SJSA1 (cell line): Measurements from ENCODE around the gene SH2D3A. TPM values are rescaled to one million over a fixed set of nuclear protein-coding genes. Genes with fewer than 3 reads are reported as not detected.
"Not testable (repeated sequence)": the region's sequence is repeated elsewhere in the genome, so short reads cannot be mapped to it uniquely, and the experiment has no call there.

Experiments
- DNase-seq, 2 experiments: peaks; one replicate each; pipeline ENCODE4 v3.0.0-alpha.2; 2015 to 2020; ENCODE audit warnings: low spot score in 2 of 2, low read depth in 1 of 2
- H3K27ac ChIP-seq: fragments of 250-450 bp; sonication (Bioruptor Pico); 2 replicates; pipeline ENCODE4 v1.5.1; 2020; ENCODE audit warnings: mild to moderate bottlenecking, moderate library complexity
- H3K27me3 ChIP-seq: fragments of 250-450 bp; sonication (Bioruptor Pico); replicated peaks from 2 replicates; pipeline ENCODE4 v1.5.1; 2020; ENCODE audit warnings: mild to moderate bottlenecking, moderate library complexity
- H3K36me3 ChIP-seq: fragments of 250-450 bp; sonication (Bioruptor Pico); 2 replicates; pipeline ENCODE4 v1.5.1; 2020; ENCODE audit warnings: mild to moderate bottlenecking
- H3K4me1 ChIP-seq: fragments of 250-450 bp; sonication (Bioruptor Pico); replicated peaks from 2 replicates; pipeline ENCODE4 v1.6.1; 2021; ENCODE audit warnings: mild to moderate bottlenecking
- H3K4me3 ChIP-seq: fragments of 250-450 bp; sonication (Bioruptor Pico); 2 replicates; pipeline ENCODE4 v1.5.1; 2020; ENCODE audit warnings: mild to moderate bottlenecking
- H3K9me3 ChIP-seq: fragments of 250-450 bp; sonication (Bioruptor Pico); replicated peaks from 2 replicates; pipeline ENCODE4 v1.5.1; 2020; ENCODE audit warnings: mild to moderate bottlenecking
- total RNA-seq: library from RNA; depleted of rRNA; stranded (reverse); fragments of >200 nt; shearing (Covaris generic); gene quantifications from 2 replicates; pipeline ENCODE4 v1.2.3, GENCODE V29; 2014

The SH2D3A gene
- total RNA-seq, 1 experiment from 2014 or later = not detected

- Histone ChIP-seq H3K27me3 (peaks cover 9% of the 10 kb centered on the region; the same call in 1 of the 2 replicates), H3K27ac (no peak overlapping the region), H3K4me3 (no peak overlapping the region), H3K4me1 (no peaks in the 10 kb centered on the region), H3K36me3 (no peaks in the 10 kb centered on the region), H3K9me3 (0 out of 2 replicates have a peak, but pooled peaks cover 3% of the 10 kb centered on the region)
- DNase-seq = no peak
Observed at GRCh38 chr19:6712692-6713670, 54.3 kb downstream of the SH2D3A start.

DNA sequence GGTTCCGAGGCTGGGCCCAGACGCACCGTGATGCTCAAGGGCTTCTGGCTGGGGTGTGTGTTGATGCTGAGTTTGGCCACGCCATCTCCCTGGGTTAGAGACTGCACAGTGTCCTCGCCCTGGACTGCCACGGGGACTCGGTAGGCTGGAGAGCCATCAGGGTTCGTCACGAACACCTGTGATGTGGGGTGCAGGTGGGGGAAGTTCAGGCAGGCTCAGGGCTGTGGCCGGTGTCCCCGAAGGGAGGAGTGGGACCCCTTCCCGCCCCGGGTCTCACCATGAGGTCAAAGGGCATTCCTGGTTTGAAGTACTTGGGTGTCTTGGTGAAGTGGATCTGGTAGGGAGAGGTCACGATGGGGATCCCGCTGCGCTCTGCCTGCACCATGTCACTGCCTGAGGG lies 55.0 kb downstream of the SH2D3A start:
- DNase-seq = no peak
- Histone ChIP-seq H3K4me1 (no peaks in the 10 kb centered on the region), H3K36me3 (no peaks in the 10 kb centered on the region), H3K27me3 (peaks cover 9% of the 10 kb centered on the region; the same call in 1 of the 2 replicates), H3K9me3 (no peaks in the 10 kb centered on the region), H3K4me3 (no peak overlapping the region), H3K27ac (no peak overlapping the region)

DNA sequence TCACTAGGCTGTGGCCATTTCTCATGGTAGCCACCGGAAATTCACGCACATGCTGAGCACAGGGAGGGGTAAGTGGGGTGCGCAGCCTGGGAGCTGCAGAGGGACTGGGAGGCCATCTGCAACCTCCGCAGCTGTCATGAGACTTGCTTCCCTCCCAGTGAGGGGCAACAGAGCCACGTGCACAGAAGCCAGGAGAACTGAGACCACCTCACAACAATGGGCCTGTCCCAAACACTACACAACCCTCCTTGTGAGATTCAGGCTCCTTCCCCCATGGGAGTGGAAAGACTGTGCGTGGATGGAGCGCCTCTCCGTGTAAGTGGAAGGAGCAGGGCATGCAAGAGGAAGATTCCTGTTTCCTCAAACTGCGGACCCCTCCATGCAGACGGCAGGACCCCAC lies 55.6 kb downstream of the SH2D3A start:
- H3K9me3 ChIP-seq = no peaks in the 10 kb centered on the region
- no peak overlapping the region for H3K4me3 ChIP-seq
- peaks cover 9% of the 10 kb centered on the region; the same call in 1 of the 2 replicates for H3K27me3 ChIP-seq
- H3K4me1 ChIP-seq = no peaks in the 10 kb centered on the region
- H3K27ac ChIP-seq = no peak overlapping the region
- H3K36me3 ChIP-seq = no peaks in the 10 kb centered on the region
- DNase-seq = no peak

GRCh38 chr19:6711078-6711361 lies 56.2 kb downstream of the SH2D3A start:
- Histone ChIP-seq H3K27ac (no peak overlapping the region), H3K27me3 (peaks cover 9% of the 10 kb centered on the region; the same call in 1 of the 2 replicates), H3K4me1 (no peaks in the 10 kb centered on the region), H3K9me3 (no peaks in the 10 kb centered on the region), H3K36me3 (no peaks in the 10 kb centered on the region), H3K4me3 (no peak overlapping the region)
- DNase-seq = no peak

DNA sequence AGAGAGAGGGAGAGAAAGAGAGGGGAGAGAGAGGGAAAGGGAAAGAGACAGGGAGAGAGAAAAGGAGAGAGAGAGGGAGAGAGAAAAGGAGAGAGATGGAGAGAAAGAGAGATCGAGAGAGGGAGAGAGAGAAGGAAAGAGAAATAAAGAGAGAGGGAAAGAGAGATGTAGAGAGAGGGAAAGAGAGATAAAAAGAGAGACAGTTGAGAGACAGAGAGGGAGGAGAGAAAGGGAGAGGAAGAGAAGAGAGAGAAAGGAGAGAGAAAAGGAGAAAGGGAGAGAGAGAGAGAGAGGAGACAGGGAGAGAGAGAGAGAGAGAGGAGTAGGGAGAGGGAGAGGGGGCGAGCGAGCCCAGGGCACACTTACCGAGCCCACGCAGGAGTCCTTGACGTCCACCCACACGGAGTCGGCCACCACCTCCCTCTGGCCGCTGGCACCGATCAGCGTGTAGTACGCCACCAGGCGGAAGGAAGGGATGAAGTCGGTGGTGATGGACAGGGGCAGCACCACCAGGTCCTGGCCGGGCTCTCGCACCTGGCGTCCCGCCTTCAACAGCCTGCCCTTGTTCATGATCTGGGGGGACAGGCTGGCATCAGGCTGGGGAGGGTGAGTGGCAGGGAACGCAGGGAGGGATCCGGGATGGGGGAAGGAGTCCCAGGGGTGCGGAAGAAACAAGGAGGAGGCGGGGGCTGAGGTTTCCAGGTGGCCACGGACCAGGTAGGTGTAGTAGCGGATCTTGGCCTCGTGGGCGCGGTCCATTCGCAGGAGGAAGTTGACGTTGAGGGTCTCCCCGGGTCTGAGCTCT lies 56.8 kb downstream of the SH2D3A start:
- Histone ChIP-seq H3K27ac (no peak overlapping the region), H3K4me3 (no peak overlapping the region), H3K4me1 (no peaks in the 10 kb centered on the region), H3K9me3 (no peaks in the 10 kb centered on the region), H3K36me3 (no peaks in the 10 kb centered on the region), H3K27me3 (peaks cover 9% of the 10 kb centered on the region; the same call in 1 of the 2 replicates)
- DNase-seq = no peak

DNA sequence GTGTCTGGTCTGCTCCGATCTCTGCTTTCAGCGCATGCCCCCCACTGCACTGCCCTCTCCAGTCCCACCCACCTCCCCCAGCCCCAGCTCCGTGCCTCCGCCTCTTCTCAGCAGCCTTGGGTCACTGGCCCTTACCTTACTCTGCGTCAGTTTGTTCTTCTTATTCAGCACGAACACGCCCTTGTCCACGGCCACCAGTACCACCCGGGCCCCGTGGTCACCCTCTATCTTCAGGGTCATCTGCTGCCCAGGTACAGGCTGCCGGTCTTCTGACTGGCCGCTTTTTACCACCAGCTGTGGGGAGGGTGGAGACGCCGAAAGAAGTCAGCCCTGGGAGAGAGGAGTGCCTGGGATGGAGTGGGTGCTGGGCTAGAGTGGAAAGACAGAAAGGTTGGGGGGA lies 57.7 kb downstream of the SH2D3A start:
- Histone ChIP-seq H3K27me3 (peaks cover 9% of the 10 kb centered on the region; the same call in 1 of the 2 replicates), H3K4me1 (no peaks in the 10 kb centered on the region), H3K4me3 (no peak overlapping the region), H3K9me3 (no peaks in the 10 kb centered on the region), H3K36me3 (no peaks in the 10 kb centered on the region), H3K27ac (no peak overlapping the region)
- no peak for DNase-seq

DNA sequence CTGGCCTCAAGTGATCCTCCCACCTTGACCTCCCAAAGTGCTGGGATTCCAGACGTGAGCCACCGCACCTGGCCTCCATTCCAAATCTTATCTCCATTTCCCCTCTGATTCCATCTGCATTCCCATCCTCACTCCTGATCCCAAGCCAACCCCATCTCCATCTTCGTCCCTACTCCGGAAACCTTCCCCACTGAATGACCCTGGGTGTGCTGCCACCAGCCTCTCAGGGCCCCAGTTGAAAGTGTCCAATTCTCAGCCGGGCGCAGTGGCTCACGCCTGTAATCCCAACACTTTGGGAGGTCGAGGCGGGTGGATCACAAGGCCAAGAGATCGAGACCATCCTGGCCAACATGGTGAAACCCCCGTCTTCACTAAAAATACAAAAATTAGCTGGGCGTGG lies 58.3 kb downstream of the SH2D3A start:
- not testable (repeated sequence) for H3K27ac ChIP-seq, DNase-seq, H3K36me3 ChIP-seq, H3K4me3 ChIP-seq, H3K4me1 ChIP-seq, H3K9me3 ChIP-seq, H3K27me3 ChIP-seq

DNA sequence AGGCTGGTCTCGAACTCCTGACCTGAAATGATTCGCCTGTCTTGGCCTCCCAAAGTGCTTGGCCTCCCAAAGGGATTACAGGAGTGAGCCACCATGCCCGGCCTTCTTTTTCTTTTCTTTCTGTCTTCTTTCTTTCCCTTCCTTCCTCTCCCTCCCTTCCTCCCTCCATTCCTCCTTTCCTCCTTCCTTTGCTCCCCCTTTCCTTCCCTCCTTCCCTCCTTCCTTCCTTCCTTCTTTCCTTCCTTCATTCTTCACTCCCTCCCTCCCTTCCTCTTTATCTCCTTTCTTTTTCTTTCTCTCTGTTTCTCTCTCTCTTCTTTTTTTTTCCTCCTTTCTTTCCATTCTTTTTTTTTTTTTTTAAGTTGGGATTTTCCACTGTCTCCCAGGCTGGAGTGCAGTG lies 58.9 kb downstream of the SH2D3A start:
- no peak overlapping the region for H3K27ac ChIP-seq
- no peak overlapping the region for H3K4me3 ChIP-seq
- no peaks in the 10 kb centered on the region for H3K9me3 ChIP-seq
- no peaks in the 10 kb centered on the region for H3K4me1 ChIP-seq
- peaks cover 15% of the 10 kb centered on the region; the same call in 1 of the 2 replicates for H3K27me3 ChIP-seq
- H3K36me3 ChIP-seq = no peaks in the 10 kb centered on the region
- no peak for DNase-seq

DNA sequence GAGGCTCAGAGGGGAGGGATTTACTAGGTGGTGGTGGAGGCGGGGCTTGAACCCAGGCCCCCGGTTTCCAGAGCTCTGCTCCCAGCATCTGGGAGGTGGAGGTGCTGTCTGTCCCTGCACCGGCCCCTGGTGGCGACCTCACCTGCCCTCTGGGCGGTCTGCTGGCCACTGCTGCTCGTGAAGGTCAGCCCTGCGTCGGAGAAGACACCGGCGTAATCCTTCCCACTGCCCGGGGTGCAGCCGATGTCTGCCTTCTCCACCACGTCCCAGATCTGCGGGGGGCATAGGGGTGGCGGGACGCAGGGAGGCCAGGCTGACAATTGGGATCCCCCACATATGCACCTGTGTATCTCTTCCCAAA lies 59.6 kb downstream of the SH2D3A start:
- Histone ChIP-seq H3K4me3 (no peak overlapping the region), H3K4me1 (no peaks in the 10 kb centered on the region), H3K36me3 (no peaks in the 10 kb centered on the region), H3K27ac (no peak overlapping the region), H3K9me3 (no peaks in the 10 kb centered on the region), H3K27me3 (peaks cover 19% of the 10 kb centered on the region; the same call in 1 of the 2 replicates)
- no peak for DNase-seq

DNA sequence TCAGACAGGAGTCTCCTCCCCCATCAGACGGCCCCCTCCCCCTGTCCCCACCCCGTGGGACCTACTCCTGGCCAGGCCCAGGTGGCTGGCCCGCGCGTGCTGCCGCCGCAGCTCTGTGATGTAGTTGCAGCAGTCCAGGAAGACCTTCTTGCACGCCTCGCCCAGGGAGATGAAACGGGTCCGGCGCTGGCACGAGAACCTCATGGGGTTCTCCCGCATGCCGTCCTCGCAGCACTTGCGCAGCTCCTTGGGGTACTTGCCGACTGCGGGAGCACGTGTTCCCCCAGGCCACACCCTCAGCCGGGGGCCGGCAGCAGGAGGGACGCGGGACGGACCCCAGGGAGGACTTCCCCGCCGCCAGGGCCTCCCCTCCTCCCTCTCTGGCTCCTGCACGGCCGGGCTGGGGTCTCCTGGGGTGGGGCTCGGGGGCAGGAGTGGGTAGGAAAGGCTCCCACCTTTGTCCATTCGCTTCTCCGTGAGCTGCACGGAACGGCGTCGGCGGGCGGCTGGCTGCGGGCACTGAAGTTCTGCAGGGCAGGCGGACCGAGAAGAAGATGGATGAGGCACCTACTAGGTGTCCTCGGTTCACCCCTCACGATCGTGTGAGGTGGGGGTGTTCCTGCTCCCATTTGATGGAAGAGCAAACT lies 60.1 kb downstream of the SH2D3A start:
- Histone ChIP-seq H3K9me3 (no peaks in the 10 kb centered on the region), H3K27me3 (peaks cover 19% of the 10 kb centered on the region; the same call in 1 of the 2 replicates), H3K36me3 (no peaks in the 10 kb centered on the region), H3K27ac (no peak overlapping the region), H3K4me3 (no peak overlapping the region), H3K4me1 (no peaks in the 10 kb centered on the region)
- DNase-seq = no peak

GRCh38 chr19:6706633-6706958 lies 60.6 kb downstream of the SH2D3A start:
- no peaks in the 10 kb centered on the region for H3K36me3 ChIP-seq

DNA sequence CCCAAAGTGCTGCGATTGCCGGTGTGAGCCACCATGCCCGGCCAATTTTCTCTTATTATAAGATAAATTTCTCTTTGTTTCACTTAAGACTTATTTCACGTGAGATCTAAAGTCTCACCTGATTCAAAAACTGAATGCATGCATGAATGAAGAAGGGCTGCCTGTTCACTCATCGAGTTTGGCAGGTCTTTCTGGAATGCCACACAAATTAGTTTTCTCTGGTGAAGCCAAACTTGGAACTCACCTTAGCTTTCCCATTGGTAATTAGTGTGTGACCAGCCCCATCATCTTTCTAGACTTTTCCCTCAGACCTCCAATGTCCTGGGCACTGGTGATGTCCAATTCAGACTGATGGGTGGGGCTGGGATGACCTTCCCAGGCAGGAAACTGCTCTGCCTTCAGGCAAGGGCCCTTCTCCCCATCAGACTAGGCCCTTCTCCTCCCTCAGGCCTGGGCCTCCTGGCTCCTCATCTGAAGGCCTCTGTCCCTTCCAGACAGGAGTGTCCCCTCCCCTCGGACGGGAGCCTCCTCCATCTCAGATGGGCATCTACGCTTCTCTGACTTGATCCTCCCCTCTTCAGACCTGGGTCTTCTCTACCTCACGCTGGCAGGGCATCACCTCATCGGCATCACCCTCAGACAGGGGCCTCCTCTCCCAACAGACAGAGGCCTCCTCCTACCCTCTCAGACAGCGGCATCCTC lies 61.2 kb downstream of the SH2D3A start:
- H3K27ac ChIP-seq = no peak overlapping the region
- no peak for DNase-seq
- H3K4me1 ChIP-seq = no peaks in the 10 kb centered on the region
- H3K27me3 ChIP-seq = peaks cover 19% of the 10 kb centered on the region; the same call in 1 of the 2 replicates
- no peak overlapping the region for H3K4me3 ChIP-seq
- H3K9me3 ChIP-seq = no peaks in the 10 kb centered on the region
- no peaks in the 10 kb centered on the region for H3K36me3 ChIP-seq

More at GRCh38 chr19:6706633-6706958, 60.6 kb downstream of the SH2D3A start:
- Histone ChIP-seq H3K27me3 (peaks cover 19% of the 10 kb centered on the region; the same call in 1 of the 2 replicates), H3K4me1 (no peaks in the 10 kb centered on the region), H3K27ac (no peak overlapping the region), H3K4me3 (no peak overlapping the region), H3K9me3 (no peaks in the 10 kb centered on the region)
- DNase-seq = no peak
